ENCODE results near the gene PNMT.

PNMT gene

DNA sequence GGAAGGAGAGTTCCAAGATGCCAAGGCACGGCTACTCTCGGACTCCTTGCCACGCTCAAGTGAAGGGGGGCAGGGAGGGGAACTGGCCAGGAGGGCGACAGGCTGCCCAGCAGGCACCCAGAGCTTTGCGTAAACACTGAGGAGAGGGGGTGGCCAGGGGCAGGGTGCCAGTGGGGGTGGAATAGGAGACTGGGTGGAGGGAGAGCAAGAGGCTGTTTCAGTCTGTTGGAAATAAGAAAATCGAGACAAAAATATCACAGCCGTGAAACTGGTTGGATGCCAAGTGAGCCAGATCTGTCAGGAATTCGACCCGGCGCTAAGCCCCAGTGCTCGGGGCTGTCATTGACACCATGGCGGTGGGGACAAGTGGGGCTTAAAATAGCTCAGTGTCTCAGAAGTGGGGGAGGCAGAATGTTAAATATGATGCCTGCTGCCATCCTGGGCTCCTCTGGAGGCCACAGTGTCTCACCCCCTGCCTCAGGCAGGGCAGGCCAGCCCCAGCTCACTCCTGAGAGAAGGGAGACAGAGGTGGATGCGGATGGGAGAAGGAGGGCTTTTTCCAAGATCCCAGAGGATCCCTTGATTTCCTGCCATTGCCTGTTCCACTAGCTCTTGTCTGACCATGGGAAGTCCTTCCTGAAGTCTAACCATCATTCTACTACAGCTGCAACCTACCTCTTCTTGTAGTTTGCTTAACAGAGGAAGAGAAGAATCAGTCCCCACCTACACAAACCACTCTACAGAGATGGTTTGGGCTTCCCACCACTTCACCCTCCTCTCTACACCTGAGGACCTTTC is 9.5 kb downstream of the PNMT start:
- DNase-seq: no peak
- TF ChIP-seq, protein P1, sequence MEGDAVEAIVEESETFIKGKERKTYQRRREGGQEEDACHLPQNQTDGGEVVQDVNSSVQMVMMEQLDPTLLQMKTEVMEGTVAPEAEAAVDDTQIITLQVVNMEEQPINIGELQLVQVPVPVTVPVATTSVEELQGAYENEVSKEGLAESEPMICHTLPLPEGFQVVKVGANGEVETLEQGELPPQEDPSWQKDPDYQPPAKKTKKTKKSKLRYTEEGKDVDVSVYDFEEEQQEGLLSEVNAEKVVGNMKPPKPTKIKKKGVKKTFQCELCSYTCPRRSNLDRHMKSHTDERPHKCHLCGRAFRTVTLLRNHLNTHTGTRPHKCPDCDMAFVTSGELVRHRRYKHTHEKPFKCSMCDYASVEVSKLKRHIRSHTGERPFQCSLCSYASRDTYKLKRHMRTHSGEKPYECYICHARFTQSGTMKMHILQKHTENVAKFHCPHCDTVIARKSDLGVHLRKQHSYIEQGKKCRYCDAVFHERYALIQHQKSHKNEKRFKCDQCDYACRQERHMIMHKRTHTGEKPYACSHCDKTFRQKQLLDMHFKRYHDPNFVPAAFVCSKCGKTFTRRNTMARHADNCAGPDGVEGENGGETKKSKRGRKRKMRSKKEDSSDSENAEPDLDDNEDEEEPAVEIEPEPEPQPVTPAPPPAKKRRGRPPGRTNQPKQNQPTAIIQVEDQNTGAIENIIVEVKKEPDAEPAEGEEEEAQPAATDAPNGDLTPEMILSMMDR (IDR thresholded peaks at IDR 0.05; ENCODE audit: low read depth, low read length): no peak
- no peaks in the 10 kb centered on the region for H3K36me3 ChIP-seq
- no peak overlapping the region for H3K4me3 ChIP-seq (ENCODE audit: low read depth, low read length)
- no peaks in the 10 kb centered on the region for H3K4me1 ChIP-seq
- no peaks in the 10 kb centered on the region for H3K9me3 ChIP-seq
- H3K27me3 ChIP-seq: no peaks in the 10 kb centered on the region

DNA sequence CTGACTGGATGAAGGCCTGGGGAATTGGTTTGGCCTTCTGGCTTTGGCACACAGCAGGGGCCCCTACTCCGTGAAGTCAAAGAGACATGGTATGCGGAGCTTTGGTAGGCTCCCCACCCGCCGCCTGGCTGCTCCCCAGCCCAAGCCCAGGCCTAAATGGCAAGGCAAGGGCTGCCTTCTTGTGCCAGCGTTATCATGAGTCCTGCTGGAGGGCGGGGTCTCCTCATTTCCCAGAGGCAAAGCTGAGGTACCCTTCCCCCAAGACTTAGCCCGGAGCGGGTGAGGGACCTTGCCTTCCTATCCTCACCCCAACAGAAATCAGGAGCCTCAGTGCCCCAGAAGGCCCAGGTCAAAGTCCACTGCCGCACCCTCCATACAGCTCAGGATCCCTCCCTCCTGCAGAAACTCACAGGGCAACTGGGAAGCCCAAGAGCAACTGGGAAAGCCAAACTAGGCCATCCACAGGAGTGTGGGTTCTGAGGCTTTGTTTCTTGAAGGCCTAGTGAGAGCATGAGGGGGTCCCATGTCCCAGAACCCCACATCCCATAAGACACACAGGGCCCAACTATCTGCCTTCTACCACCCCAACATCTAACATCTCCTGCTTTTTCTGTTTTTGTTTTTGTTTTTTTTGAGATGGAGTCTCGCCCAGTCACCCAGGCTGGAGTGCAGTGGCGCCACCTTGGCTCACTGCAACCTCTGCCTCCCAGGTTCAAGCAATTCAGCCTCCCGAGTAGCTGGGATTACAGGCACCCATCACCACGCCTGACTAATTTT is 10.3 kb downstream of the PNMT start:
- no peak overlapping the region for H3K4me3 ChIP-seq (ENCODE audit: low read depth, low read length)
- no peaks in the 10 kb centered on the region for H3K27me3 ChIP-seq
- no peaks in the 10 kb centered on the region for H3K4me1 ChIP-seq
- TF ChIP-seq, protein P1 (IDR thresholded peaks at IDR 0.05; ENCODE audit: low read depth, low read length): no peak
- no peaks in the 10 kb centered on the region for H3K36me3 ChIP-seq
- no peaks in the 10 kb centered on the region for H3K9me3 ChIP-seq
- DNase-seq: no peak

DNA sequence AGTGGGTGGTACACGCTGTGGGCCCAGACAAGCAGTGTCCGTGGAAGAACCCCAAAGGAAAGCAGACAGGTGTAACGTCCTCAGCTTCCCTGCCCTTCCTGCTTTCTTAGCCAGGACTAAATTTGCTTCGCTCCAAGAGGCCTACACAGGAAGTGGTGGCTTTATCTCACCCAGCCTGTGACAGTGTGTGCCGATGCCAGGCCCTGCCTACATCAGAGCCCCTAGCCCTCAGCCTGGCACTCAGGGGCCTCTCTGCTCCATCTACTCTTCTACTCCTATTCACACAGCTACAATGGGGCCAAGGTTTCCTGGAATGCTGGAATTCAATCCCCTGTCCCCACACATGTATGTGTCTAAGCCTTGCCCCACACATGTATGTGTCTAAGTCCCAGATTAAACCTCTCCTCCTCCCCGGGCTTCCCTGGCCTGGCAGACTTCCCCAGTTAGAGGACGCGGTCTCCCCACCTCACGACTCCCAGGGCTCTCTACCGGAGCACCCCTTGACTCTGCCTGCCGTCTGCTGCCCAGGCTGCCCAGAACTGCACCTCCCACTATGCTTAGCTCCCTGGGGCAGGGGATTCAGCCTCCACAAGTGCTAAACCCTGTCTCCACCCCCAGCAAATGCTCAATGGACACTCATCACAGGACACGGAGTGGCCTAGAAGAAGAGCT is 11.4 kb downstream of the PNMT start:
- Histone ChIP-seq H3K27me3 (no peaks in the 10 kb centered on the region), H3K4me3 (ENCODE audit: low read depth, low read length) (no peak overlapping the region), H3K36me3 (no peaks in the 10 kb centered on the region), H3K4me1 (no peaks in the 10 kb centered on the region), H3K9me3 (no peaks in the 10 kb centered on the region)
- TF ChIP-seq, protein P1 (IDR thresholded peaks at IDR 0.05; ENCODE audit: low read depth, low read length): no peak
- no peak for DNase-seq

DNA sequence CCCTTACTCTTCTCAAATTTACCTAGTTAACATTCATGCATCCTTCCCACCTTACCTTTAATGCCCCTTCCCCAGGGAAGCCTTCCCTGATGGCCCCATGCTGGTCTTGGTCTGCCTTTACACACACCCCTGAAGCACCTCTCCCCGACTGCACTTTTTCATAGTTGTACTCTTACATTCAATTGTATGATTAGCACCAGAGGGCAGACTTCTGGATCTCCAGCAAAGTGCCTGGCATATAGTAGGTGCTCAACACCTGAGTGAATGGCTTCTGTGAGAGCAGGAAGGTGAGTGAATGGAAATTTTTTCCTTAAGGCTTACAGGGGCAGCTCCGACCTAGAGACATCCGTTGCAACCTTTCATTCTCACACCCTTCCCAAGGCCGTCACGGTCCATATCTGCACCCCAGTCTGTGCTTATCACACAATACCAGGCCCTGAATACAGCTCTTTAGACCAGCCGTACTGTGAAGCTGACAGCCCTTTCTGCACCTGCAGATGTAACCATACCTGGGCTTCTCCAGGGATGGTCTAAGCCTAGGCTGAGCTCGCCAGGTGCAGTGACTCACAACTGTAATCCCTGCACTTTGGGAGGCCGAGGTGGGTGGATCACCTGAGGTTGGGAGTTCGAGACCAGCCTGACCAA is 15.2 kb downstream of the PNMT start:
- DNase-seq: no peak
- Histone ChIP-seq H3K4me3 (ENCODE audit: low read depth, low read length) (no peak overlapping the region), H3K27me3 (no peaks in the 10 kb centered on the region)

DNA sequence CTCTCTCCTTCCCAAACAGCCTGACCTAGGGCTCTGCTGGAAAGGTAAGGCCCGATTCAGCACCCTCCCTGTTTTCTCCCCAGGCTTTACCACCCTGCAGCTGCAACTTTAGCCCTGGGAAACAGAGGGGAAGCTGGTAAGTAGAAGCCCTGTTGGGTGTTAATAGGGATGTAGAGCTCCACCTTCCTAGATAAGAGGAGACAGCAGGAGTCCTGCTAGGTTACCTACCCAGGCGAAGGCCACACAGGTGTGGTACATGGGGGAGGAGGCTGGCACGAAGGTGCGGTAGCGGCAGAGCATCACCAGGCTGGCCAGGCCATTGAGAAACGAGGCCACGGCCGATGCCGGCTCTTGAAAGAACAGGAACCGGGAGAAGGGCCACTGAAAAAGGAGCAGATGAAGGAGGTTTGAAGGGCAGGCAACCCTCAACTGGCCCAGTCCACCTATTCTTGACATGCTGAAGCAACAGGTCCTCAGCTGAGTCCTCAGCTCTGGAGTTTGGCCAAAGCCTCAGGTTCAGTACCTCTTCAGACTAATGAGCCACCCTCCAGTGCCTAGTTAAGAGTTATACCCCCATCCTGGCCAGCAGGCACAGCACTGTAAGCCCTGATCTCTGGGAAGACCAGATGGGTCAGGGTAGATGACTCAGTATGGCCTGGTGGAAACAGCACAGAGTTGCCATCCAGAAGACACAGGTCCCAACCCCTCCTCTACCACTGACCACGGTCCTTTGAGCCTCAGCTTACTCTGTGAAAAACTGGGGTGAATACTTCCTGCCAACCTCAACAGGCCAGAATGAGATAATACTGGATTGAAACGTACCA is 16.3 kb downstream of the PNMT start:
- Histone ChIP-seq H3K4me3 (ENCODE audit: low read depth, low read length) (no peak overlapping the region), H3K27me3 (no peaks in the 10 kb centered on the region), H3K4me1 (no peaks in the 10 kb centered on the region), H3K36me3 (no peaks in the 10 kb centered on the region; the same call in 1 of the 2 replicates), H3K9me3 (no peaks in the 10 kb centered on the region)
- TF ChIP-seq, protein P1 (IDR thresholded peaks at IDR 0.05; ENCODE audit: low read depth, low read length): no peak
- no peak for DNase-seq

More for the DNA sequence above, 15.2 kb downstream of the PNMT start:
- TF ChIP-seq, protein P1 (IDR thresholded peaks at IDR 0.05; ENCODE audit: low read depth, low read length): no peak
- H3K4me1 ChIP-seq: no peaks in the 10 kb centered on the region
- H3K36me3 ChIP-seq: no peaks in the 10 kb centered on the region; the same call in 1 of the 2 replicates
- no peaks in the 10 kb centered on the region for H3K9me3 ChIP-seq

Measured in BE2C (cell line).